ENCODE data around the gene ACACA.

ACACA gene

DNA sequence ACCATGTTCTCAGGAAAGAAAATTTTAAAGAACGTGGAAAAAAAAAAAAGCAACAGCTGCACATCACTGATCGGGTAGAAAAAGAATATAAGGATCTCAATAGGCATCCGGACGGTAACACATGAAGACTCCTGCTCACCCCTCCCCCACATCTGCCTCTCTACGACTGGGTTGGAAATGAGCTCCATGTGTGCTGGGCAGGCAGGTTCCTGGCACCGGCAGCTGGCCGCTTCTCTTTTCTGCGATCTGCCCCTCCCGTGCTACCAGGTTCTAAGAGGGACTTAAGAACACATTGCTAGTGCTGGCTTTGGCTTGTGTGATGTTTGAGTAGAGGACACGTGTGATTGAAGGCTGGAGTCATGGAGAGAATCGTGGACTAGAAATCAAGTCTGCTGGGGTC lies 342.4 kb downstream of the ACACA start:
- H3K4me3 ChIP-seq (ENCODE audit: low read length): no peak overlapping the region
- no peak for DNase-seq (ENCODE audit: low read depth)
- no peak for TF ChIP-seq CTCF (IDR thresholded peaks at IDR 0.05; ENCODE audit: insufficient read depth, low read depth, low read length, missing control alignments)

DNA sequence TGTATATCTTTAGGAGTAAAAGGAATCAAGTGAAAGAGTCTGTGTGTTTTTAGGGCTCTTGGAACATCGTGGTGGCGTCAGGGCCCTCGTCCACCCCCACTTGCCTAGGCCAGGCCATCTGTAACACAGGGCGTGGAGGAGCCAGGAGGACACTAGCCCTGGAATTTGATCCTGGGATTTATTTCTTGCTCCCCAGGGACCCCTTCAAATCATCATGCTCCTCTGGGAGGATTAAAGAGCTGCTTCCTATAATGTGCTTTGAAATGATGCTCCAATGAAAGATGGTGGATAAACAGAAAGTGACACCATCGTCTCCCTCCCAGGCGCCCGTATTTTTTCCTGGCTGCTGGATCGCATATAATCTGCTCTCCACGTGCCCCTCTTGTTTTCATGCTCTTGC lies 344.6 kb downstream of the ACACA start:
- H3K4me3 ChIP-seq (ENCODE audit: low read length): no peak overlapping the region
- DNase-seq (ENCODE audit: low read depth): no peak
- TF ChIP-seq CTCF (IDR thresholded peaks at IDR 0.05; ENCODE audit: insufficient read depth, low read depth, low read length, missing control alignments): no peak

DNA sequence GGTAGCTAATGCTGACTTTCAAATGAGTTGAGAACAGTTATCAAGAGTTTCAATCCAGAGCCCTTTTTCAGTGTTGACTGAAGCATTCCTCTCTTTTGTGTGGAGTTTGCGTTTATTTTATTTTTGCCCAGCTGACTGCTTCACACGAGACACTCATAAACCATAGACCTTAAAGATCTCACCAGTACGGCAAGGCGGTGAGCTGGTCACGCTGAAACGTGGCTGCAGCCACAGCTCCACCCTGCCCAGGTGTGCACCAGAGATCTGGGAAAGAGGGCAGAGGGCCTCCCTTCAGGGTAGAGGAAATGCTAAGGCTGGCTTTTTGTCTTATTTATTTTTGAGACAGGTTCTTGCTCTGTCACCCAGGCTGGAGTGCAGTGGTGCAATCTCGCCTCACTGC lies 345.7 kb downstream of the ACACA start:
- no peak overlapping the region for H3K4me3 ChIP-seq (ENCODE audit: low read length)
- no peak for TF ChIP-seq CTCF (IDR thresholded peaks at IDR 0.05; ENCODE audit: insufficient read depth, low read depth, low read length, missing control alignments)
- no peak for DNase-seq (ENCODE audit: low read depth)

DNA sequence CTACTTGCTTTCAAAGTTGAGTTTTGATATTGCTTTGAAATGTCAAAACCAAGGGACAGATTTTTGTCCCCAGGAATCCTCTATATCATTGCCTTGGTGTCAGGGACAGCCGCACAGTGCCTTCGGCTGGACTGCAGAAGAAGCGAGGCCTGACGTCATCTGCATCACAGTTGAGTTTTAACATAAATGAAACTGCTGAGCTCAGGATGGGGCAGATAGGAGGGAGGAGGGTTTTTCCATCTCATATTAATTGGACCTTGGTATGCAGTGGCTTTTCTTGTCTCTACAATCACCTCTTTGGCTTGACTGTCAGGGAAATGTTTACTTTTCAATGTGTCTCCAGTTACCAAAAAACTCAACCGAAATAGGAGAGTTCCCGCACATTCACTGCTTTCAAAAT lies 346.5 kb downstream of the ACACA start:
- TF ChIP-seq CTCF (IDR thresholded peaks at IDR 0.05; ENCODE audit: insufficient read depth, low read depth, low read length, missing control alignments): no peak
- no peak for DNase-seq (ENCODE audit: low read depth)
- no peak overlapping the region for H3K4me3 ChIP-seq (ENCODE audit: low read length)

DNA sequence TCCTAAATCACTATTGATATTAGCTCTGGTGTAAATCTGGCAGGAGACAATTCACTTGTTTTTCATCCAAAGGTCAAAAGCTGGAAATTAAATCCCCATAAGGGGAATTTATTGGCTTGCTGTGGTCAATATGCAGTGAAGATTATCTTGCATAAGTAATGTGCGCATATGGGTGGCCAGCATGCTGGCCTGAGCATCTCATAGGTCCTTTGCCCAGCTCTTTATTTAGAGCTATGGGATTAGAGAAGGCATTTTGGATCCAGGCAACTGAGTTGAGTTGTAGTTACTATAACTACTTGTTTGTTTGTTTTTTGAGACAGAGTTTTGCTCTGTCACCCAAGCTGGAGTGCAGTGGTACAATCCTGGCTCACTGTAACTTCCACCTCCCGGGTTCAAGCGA lies 347.1 kb downstream of the ACACA start:
- TF ChIP-seq CTCF (IDR thresholded peaks at IDR 0.05; ENCODE audit: insufficient read depth, low read depth, low read length, missing control alignments): no peak
- no peak overlapping the region for H3K4me3 ChIP-seq (ENCODE audit: low read length)
- no peak for DNase-seq (ENCODE audit: low read depth)

GRCh38 chr17:37056622-37057021 lies 350.0 kb downstream of the ACACA start:
- no peak for DNase-seq (ENCODE audit: low read depth)
- no peak overlapping the region for H3K4me3 ChIP-seq (ENCODE audit: low read length)
- no peak for TF ChIP-seq CTCF (IDR thresholded peaks at IDR 0.05; ENCODE audit: insufficient read depth, low read depth, low read length, missing control alignments)

DNA sequence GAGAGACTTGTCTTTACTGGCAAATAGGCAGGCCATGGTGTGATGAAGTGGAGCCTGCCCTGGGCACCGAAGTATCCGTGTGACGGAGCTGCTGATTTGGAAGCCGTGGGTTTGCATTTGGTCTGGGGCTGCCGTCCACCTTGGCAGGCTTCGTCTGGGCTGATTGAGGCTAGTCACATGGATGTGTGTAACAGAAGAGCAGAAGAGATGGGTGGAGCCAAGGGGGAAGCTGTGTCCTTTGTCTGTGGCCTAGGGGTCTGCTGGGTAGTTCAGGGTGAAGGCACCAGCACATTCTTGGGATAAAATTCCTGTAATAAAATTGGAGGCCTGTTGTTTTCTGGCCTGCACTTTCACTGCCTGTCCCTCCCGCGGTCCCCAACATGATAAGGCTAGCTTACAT lies 351.7 kb downstream of the ACACA start:
- DNase-seq (ENCODE audit: low read depth): no peak
- TF ChIP-seq CTCF (IDR thresholded peaks at IDR 0.05; ENCODE audit: insufficient read depth, low read depth, low read length, missing control alignments): no peak

More for the DNA sequence above, 351.7 kb downstream of the ACACA start:
- no peak overlapping the region for H3K4me3 ChIP-seq (ENCODE audit: low read length)

Measured in epithelial cell of esophagus (primary cell).